Measurements from ENCODE around the gene UBE2M.

DNA sequence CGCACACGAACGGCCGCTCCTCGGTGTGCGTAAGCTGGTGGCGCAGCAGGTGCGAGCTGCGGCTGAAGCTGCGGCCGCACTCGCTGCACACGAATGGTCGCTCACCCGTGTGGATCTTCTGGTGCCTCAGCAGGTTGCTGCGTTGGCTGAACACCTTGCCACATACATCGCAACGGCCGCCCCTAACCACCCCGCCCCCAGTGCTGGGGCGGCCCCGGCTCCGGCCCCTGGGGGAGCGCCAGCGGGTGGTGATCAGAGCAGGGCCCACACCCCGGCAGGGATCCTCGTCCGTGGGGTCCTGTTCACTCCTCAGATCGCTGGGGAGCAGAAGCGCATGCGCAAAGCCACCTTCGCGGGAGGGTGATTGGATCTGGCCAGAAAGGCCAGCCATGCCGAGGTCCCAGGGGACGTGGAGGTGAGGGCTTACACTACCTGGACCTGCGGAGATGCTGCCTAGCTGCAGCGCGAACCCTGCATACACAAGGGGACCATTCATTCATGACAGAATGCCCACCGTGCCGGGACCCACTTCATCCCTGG lies 4.7 kb upstream of the UBE2M start:
- TF ChIP-seq, protein P1, sequence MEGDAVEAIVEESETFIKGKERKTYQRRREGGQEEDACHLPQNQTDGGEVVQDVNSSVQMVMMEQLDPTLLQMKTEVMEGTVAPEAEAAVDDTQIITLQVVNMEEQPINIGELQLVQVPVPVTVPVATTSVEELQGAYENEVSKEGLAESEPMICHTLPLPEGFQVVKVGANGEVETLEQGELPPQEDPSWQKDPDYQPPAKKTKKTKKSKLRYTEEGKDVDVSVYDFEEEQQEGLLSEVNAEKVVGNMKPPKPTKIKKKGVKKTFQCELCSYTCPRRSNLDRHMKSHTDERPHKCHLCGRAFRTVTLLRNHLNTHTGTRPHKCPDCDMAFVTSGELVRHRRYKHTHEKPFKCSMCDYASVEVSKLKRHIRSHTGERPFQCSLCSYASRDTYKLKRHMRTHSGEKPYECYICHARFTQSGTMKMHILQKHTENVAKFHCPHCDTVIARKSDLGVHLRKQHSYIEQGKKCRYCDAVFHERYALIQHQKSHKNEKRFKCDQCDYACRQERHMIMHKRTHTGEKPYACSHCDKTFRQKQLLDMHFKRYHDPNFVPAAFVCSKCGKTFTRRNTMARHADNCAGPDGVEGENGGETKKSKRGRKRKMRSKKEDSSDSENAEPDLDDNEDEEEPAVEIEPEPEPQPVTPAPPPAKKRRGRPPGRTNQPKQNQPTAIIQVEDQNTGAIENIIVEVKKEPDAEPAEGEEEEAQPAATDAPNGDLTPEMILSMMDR (IDR thresholded peaks at IDR 0.05; ENCODE audit: insufficient read depth, low read length, poor library complexity, severe bottlenecking) = no peak
- no peak for TF ChIP-seq EZH2phosphoT487 (conservative IDR thresholded peaks at IDR 0.05; ENCODE audit: low read length)
